H9 (cell line): ENCODE results near the gene ARPC5L. TPM values are rescaled to one million over a fixed set of nuclear protein-coding genes. Genes with fewer than 3 reads are reported as not detected.

Experiments
- DNase-seq: peaks from one replicate; pipeline ENCODE4 v3.0.0-alpha.2; 2017
- H2AFZ ChIP-seq: one replicate; pipeline ENCODE4 v1.6.1; 2013; ENCODE audit warnings: mild to moderate bottlenecking, low read length, control low read depth, moderate library complexity
- H2AK5ac ChIP-seq: 2 replicates; pipeline ENCODE4 v1.6.1; 2013; ENCODE audit warnings: low read length, control low read depth, mixed read lengths; ENCODE audit not compliant: insufficient read length
- H2BK120ac ChIP-seq: one replicate; pipeline ENCODE4 v1.6.1; 2013; ENCODE audit warnings: low read depth, mild to moderate bottlenecking, low read length, control low read depth, inconsistent platforms; ENCODE audit not compliant: poor library complexity, severe bottlenecking
- H2BK12ac ChIP-seq: 2 replicates; pipeline ENCODE4 v1.6.1; 2013; ENCODE audit warnings: low read length, control low read depth, mixed read lengths, low read depth; ENCODE audit not compliant: insufficient read length
- H2BK15ac ChIP-seq: 2 replicates; pipeline ENCODE4 v1.6.1; 2013; ENCODE audit warnings: low read depth, low read length, control low read depth
- H2BK20ac ChIP-seq: one replicate; pipeline ENCODE4 v1.6.1; 2013; ENCODE audit warnings: low read depth, mild to moderate bottlenecking, low read length, control low read depth, inconsistent platforms; ENCODE audit not compliant: poor library complexity, severe bottlenecking
- H2BK5ac ChIP-seq: 2 replicates; pipeline ENCODE4 v1.6.1; 2013; ENCODE audit warnings: low read length, control low read depth, mixed read lengths; ENCODE audit not compliant: insufficient read length
- H3K14ac ChIP-seq: 2 replicates; pipeline ENCODE4 v1.6.1; 2013; ENCODE audit warnings: low read length, control low read depth; ENCODE audit not compliant: insufficient read depth
- H3K18ac ChIP-seq: 2 replicates; pipeline ENCODE4 v1.6.1; 2013; ENCODE audit warnings: low read depth, mild to moderate bottlenecking, mixed read lengths, low read length, control low read depth; ENCODE audit not compliant: insufficient read length
- H3K23ac ChIP-seq: 2 replicates; pipeline ENCODE4 v1.6.1; 2013; ENCODE audit warnings: low read length, control low read depth, mixed read lengths, low read depth; ENCODE audit not compliant: insufficient read length
- H3K23me2 ChIP-seq: 2 replicates; pipeline ENCODE4 v1.6.1; 2013; ENCODE audit warnings: low read depth, mild to moderate bottlenecking, mixed read lengths, low read length, control low read depth; ENCODE audit not compliant: insufficient read length, poor library complexity, severe bottlenecking
- H3K27ac ChIP-seq: 2 replicates; pipeline ENCODE4 v1.5.1; 2013; ENCODE audit warnings: low read length, control low read depth, mixed read lengths, low read depth; ENCODE audit not compliant: insufficient read length
- H3K27me3 ChIP-seq: 2 replicates; pipeline ENCODE4 v1.6.1; 2013; ENCODE audit warnings: low read length, control low read depth, inconsistent platforms; ENCODE audit not compliant: insufficient read depth
- H3K4ac ChIP-seq: 2 replicates; pipeline ENCODE4 v1.6.1; 2013; ENCODE audit warnings: low read depth, mild to moderate bottlenecking, control low read depth, inconsistent platforms, low read length, moderate library complexity
- H3K4me1 ChIP-seq: 2 replicates; pipeline ENCODE4 v1.6.1; 2013; ENCODE audit warnings: low read length, control low read depth, inconsistent platforms; ENCODE audit not compliant: insufficient read depth
- H3K4me2 ChIP-seq: 2 replicates; pipeline ENCODE4 v1.6.1; 2013; ENCODE audit warnings: low read length, control low read depth, mixed read lengths; ENCODE audit not compliant: insufficient read length, insufficient read depth
- H3K56ac ChIP-seq: 2 replicates; pipeline ENCODE4 v1.6.1; 2013; ENCODE audit warnings: low read depth, mild to moderate bottlenecking, mixed read lengths, low read length, control low read depth; ENCODE audit not compliant: insufficient read length
- H3K79me1 ChIP-seq: 2 replicates; pipeline ENCODE4 v1.6.1; 2013; ENCODE audit warnings: low read depth, mild to moderate bottlenecking, moderate library complexity, low read length, control low read depth, inconsistent platforms; ENCODE audit not compliant: insufficient read depth, poor library complexity, severe bottlenecking
- H3K79me2 ChIP-seq: 2 replicates; pipeline ENCODE4 v1.6.1; 2013; ENCODE audit warnings: low read length, control low read depth, inconsistent platforms; ENCODE audit not compliant: insufficient read depth
- H3K9ac ChIP-seq: 2 replicates; pipeline ENCODE4 v1.6.1; 2013; ENCODE audit warnings: low read length, control low read depth, mixed read lengths; ENCODE audit not compliant: insufficient read length; ENCODE audit errors: extremely low read depth
- H3K9me3 ChIP-seq: one replicate; pipeline ENCODE4 v1.6.1; 2013; ENCODE audit warnings: low read depth, low read length, inconsistent platforms; ENCODE audit not compliant: control insufficient read depth
- H3T11ph ChIP-seq: one replicate; pipeline ENCODE4 v1.6.1; 2013; ENCODE audit warnings: mild to moderate bottlenecking, low read length, control low read depth, inconsistent platforms
- H4K20me1 ChIP-seq: one replicate; pipeline ENCODE4 v1.6.1; 2013; ENCODE audit not compliant: control insufficient read depth, insufficient read length, insufficient read depth
- H4K5ac ChIP-seq: 2 replicates; pipeline ENCODE4 v1.6.1; 2013; ENCODE audit warnings: low read depth, mild to moderate bottlenecking, mixed read lengths, low read length, control low read depth; ENCODE audit not compliant: insufficient read length
- H4K8ac ChIP-seq: replicated peaks from 2 replicates; pipeline ENCODE4 v1.6.1; 2013; ENCODE audit warnings: low read length, control low read depth, mixed read lengths, low read depth; ENCODE audit not compliant: insufficient read length
- H4K91ac ChIP-seq: 2 replicates; pipeline ENCODE4 v1.6.1; 2013; ENCODE audit warnings: low read depth, mild to moderate bottlenecking, moderate library complexity, mixed read lengths, low read length, control low read depth; ENCODE audit not compliant: insufficient read length
- H3K27ac Mint-ChIP-seq, 3 experiments: 2 replicates in 2 of 3; 3 replicates in 1 of 3; pipeline ENCODE4 v1.8.0; 2020 to 2021; ENCODE audit warnings: mixed read lengths in 3 of 3, mild to moderate bottlenecking in 1 of 3, moderate library complexity in 1 of 3
- H3K27me3 Mint-ChIP-seq: 2 replicates; pipeline ENCODE4 v1.8.0; 2021; ENCODE audit warnings: low read depth, mild to moderate bottlenecking, moderate library complexity, mixed read lengths
- H3K36me3 Mint-ChIP-seq, 3 experiments: 2 replicates in 2 of 3; 3 replicates in 1 of 3; pipeline ENCODE4 v1.8.0; 2020 to 2021; ENCODE audit warnings: low read depth in 3 of 3, mixed read lengths in 3 of 3; ENCODE audit not compliant: insufficient read depth in 1 of 3
- H3K4me1 Mint-ChIP-seq, 2 experiments: 2 replicates each; pipeline ENCODE4 v1.8.0; 2020; ENCODE audit warnings: mixed read lengths in 2 of 2
- H3K4me3 Mint-ChIP-seq, 2 experiments: 2 replicates in 1 of 2; 3 replicates in 1 of 2; pipeline ENCODE4 v1.8.0; 2020 to 2021; ENCODE audit warnings: mild to moderate bottlenecking in 2 of 2, mixed read lengths in 2 of 2, moderate library complexity in 1 of 2
- H3K9me3 Mint-ChIP-seq, 2 experiments: 2 replicates in 1 of 2; 3 replicates in 1 of 2; pipeline ENCODE4 v1.8.0; 2020; ENCODE audit warnings: mild to moderate bottlenecking in 2 of 2, mixed read lengths in 2 of 2, moderate library complexity in 1 of 2
- CTCF ChIP-seq: fragments of 200-600 bp; sonication (generic); conservative IDR thresholded peaks from 3 replicates; pipeline ENCODE4 v1.8.0; 2021; ENCODE audit warnings: antibody characterized with exemption, mild to moderate bottlenecking
- WGBS: extraction: QIAGEN DNeasy Blood & Tissue Kit; methylation state at CpG from one replicate; pipeline ENCODE4 v1.1.7; 2013; ENCODE audit warnings: missing lambda C conversion rate, low lambda C conversion rate, mixed read lengths; ENCODE audit not compliant: insufficient read length; ENCODE audit errors: extremely low coverage; 5-methylcytosine and 5-hydroxymethylcytosine counted together
- total RNA-seq: library from RNA; stranded (reverse); gene quantifications from 2 replicates; pipeline ENCODE4 v1.2.1, GENCODE V29; 2021

The ARPC5L gene
- total RNA-seq, 1 experiment from 2014 or later: 67.7 TPM

GRCh38 chr9:124814164-124814535 is 47.8 kb upstream of the ARPC5L start:
- Histone ChIP-seq H2BK12ac (no peak overlapping the region), H4K91ac (no peak overlapping the region), H3K9ac (no peak overlapping the region), H4K8ac (no peak overlapping the region), H3K18ac (no peak overlapping the region), H3K9me3 (no peaks in the 10 kb centered on the region), H3T11ph (no peak overlapping the region), H3K4me1 (peaks cover 3% of the 10 kb centered on the region; the same call in 1 of the 2 replicates), H3K79me1 (no peaks in the 10 kb centered on the region), H2BK120ac (no peak overlapping the region), H3K27me3 (no peaks in the 10 kb centered on the region), H3K23me2 (no peaks in the 10 kb centered on the region), H3K4me2 (no peak overlapping the region), H2BK20ac (no peak overlapping the region), H3K23ac (no peak overlapping the region), H3K4ac (no peak overlapping the region), H2AK5ac (no peak overlapping the region), H4K20me1 (no peaks in the 10 kb centered on the region), H3K27ac (no peak overlapping the region), H4K5ac (no peak overlapping the region), H3K14ac (0 out of 2 replicates have a peak overlapping the region, but pooled peaks have one; percentile 21), H3K79me2 (no peaks in the 10 kb centered on the region), H2BK5ac (no peak overlapping the region), H2BK15ac (no peak overlapping the region), H3K56ac (no peak overlapping the region), H2AFZ (no peak overlapping the region)
- Mint-ChIP-seq H3K9me3 (no peaks in the 10 kb centered on the region), H3K36me3 (no peaks in the 10 kb centered on the region; a peak in 1 of 7 replicates), H3K4me1 (peaks cover 32 to 37% of the 10 kb centered on the region in 2 experiments), H3K27ac (peak overlapping the region; percentile 34 to 68 (median 65); a peak in 2 of 7 replicates), H3K4me3 (no peak overlapping the region), H3K27me3 (no peaks in the 10 kb centered on the region)
- no CpG with 5 or more reads among the region's 5 CpGs for WGBS
- no peak for DNase-seq
- TF ChIP-seq CTCF: no peak
